ENCODE results near the gene GLCE.

GRCh38 chr15:69172847-69173246 is 12.4 kb downstream of the GLCE start:
- TF ChIP-seq CTCF (IDR thresholded peaks at IDR 0.05) (no peak), POLR2A (IDR thresholded peaks at IDR 0.05) (no peak)

All from esophagus squamous epithelium (tissue), 4 donors.